BLaER1 (cell line): Measurements from ENCODE around the gene SDSL.

Source experiments
- H3K27ac ChIP-seq: shearing (Covaris generic); formaldehyde crosslinking; 2 replicates; pipeline ENCODE4 v1.8.1; 2022
- H3K27me3 ChIP-seq: shearing (Covaris generic); formaldehyde crosslinking; 2 replicates; pipeline ENCODE4 v1.8.1; 2022
- H3K36me3 ChIP-seq: shearing (Covaris generic); formaldehyde crosslinking; 2 replicates; pipeline ENCODE4 v1.8.1; 2022
- H3K4me1 ChIP-seq: shearing (Covaris generic); formaldehyde crosslinking; 2 replicates; pipeline ENCODE4 v1.8.1; 2022
- H3K4me2 ChIP-seq: shearing (Covaris generic); formaldehyde crosslinking; 2 replicates; pipeline ENCODE4 v1.8.1; 2022
- H3K4me3 ChIP-seq: shearing (Covaris generic); formaldehyde crosslinking; 2 replicates; pipeline ENCODE4 v1.8.1; 2022
- H3K9ac ChIP-seq: shearing (Covaris generic); formaldehyde crosslinking; 2 replicates; pipeline ENCODE4 v1.8.1; 2022
- H3K9me3 ChIP-seq: shearing (Covaris generic); formaldehyde crosslinking; 2 replicates; pipeline ENCODE4 v1.8.1; 2022
- H4K20me1 ChIP-seq: shearing (Covaris generic); formaldehyde crosslinking; 2 replicates; pipeline ENCODE4 v1.8.1; 2022
- Cebpa-rat ChIP-seq: shearing (Covaris generic); IDR thresholded peaks from 2 replicates; pipeline ENCODE4 v1.8.1; 2022

SDSL gene

DNA sequence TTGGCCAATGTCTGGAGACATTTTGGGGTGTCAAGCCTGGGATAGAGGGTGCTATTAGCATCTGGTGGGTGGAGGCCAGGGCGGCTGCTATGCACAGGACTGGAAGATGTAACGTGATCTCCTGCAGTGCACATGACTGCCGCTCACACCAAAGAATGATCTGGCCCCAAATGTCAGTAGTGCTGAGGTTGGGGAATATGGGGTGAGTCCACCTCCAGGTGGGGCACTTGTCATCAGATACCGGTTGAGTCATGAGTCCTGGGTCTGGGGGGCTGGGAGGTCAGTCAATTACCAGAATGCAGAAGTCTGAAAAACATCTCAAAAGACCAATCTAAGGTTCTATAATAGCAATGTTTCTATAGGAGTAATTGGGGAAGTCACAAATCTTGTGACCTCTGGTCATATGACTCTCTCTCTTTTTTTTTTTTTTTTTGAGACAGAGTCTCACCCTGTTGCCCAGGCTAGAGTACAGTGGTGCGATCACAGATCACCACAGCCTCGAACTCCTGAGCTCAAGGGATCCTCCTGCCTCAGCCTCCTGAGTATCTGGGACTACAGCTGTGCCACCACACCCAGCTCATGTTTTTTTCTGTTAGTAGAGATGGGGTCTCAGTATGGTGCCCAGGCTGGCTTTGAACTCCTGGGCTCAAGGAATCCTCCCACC, 6.0 kb upstream of the SDSL start:
- no peaks in the 10 kb centered on the region for H3K9me3 ChIP-seq
- TF ChIP-seq Cebpa-rat: no peak
- H3K27me3 ChIP-seq: no peaks in the 10 kb centered on the region
- H3K4me3 ChIP-seq: no peak overlapping the region
- H3K27ac ChIP-seq: no peak overlapping the region
- peaks cover 6% of the 10 kb centered on the region; the same call in 1 of the 2 replicates for H3K4me1 ChIP-seq
- no peaks in the 10 kb centered on the region for H4K20me1 ChIP-seq
- no peak overlapping the region for H3K4me2 ChIP-seq
- no peak overlapping the region for H3K9ac ChIP-seq
- H3K36me3 ChIP-seq: no peaks in the 10 kb centered on the region

GRCh38 chr12:113418213-113418879, 3.8 kb upstream of the SDSL start:
- H3K4me3 ChIP-seq: no peak overlapping the region
- H3K4me1 ChIP-seq: peaks cover 16% of the 10 kb centered on the region
- no peak overlapping the region for H3K4me2 ChIP-seq
- H4K20me1 ChIP-seq: no peaks in the 10 kb centered on the region
- TF ChIP-seq Cebpa-rat: no peak
- H3K9ac ChIP-seq: no peak overlapping the region
- H3K9me3 ChIP-seq: no peaks in the 10 kb centered on the region
- no peaks in the 10 kb centered on the region for H3K27me3 ChIP-seq
- H3K27ac ChIP-seq: no peak overlapping the region
- H3K36me3 ChIP-seq: no peaks in the 10 kb centered on the region

DNA sequence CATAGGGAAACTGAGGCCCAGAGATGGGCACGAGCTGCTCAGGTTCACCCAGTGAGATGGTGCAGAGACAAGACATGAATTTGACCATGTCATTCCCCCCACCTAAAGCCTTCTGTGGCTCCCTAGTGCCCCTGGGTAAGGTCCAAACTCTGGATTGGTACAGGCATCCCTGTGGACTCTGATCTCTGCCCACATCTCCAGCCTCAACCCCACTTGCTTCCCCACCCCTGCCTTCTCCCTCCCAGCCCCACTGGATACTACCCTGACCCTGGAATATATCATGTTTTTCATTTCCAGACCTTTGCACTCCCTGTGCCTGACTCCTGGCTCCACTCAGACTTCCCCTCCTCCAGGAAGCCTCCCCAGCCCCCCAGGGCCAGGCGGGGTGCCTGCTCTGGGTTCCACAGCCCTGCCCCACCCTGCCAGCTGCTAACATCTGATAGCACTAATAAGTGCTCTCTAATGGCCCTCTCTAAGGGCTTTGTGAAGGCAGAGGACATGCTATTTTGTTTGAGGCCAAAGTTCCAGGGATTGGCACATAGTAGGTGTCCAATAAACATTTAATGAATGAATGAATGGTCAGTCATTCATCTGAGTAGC, 1.1 kb upstream of the SDSL start:
- peaks cover 15% of the 10 kb centered on the region for H3K4me1 ChIP-seq
- H3K9ac ChIP-seq: no peak overlapping the region
- H3K27ac ChIP-seq: no peak overlapping the region
- no peak overlapping the region for H3K4me3 ChIP-seq
- no peaks in the 10 kb centered on the region for H3K9me3 ChIP-seq
- no peaks in the 10 kb centered on the region for H3K36me3 ChIP-seq
- no peaks in the 10 kb centered on the region for H3K27me3 ChIP-seq
- H3K4me2 ChIP-seq: no peak overlapping the region
- H4K20me1 ChIP-seq: no peaks in the 10 kb centered on the region
- no peak for TF ChIP-seq Cebpa-rat

GRCh38 chr12:113422886-113423669, 898 bp downstream of the SDSL start:
- H3K27ac ChIP-seq: no peak overlapping the region
- no peak overlapping the region for H3K9ac ChIP-seq
- peak overlapping the region; percentile 31; the same call in 1 of the 2 replicates for H3K4me2 ChIP-seq

GRCh38 chr12:113424456-113424855, 2.3 kb downstream of the SDSL start:
- Histone ChIP-seq H3K4me3 (no peak overlapping the region), H3K4me1 (peaks cover 21% of the 10 kb centered on the region), H4K20me1 (peaks cover 6% of the 10 kb centered on the region; the same call in 1 of the 2 replicates), H3K27ac (no peak overlapping the region), H3K9me3 (no peaks in the 10 kb centered on the region; the same call in 1 of the 2 replicates), H3K4me2 (no peak overlapping the region), H3K27me3 (peaks cover 19% of the 10 kb centered on the region), H3K36me3 (no peaks in the 10 kb centered on the region), H3K9ac (no peak overlapping the region)
- no peak for TF ChIP-seq Cebpa-rat

More at GRCh38 chr12:113422886-113423669, 898 bp downstream of the SDSL start:
- Histone ChIP-seq H3K27me3 (peaks cover 16% of the 10 kb centered on the region), H3K36me3 (no peaks in the 10 kb centered on the region), H4K20me1 (peaks cover 6% of the 10 kb centered on the region; the same call in 1 of the 2 replicates), H3K9me3 (no peaks in the 10 kb centered on the region), H3K4me1 (peaks cover 21% of the 10 kb centered on the region), H3K4me3 (no peak overlapping the region)
- TF ChIP-seq Cebpa-rat: no peak

GRCh38 chr12:113424915-113425823, 3.0 kb downstream of the SDSL start:
- no peaks in the 10 kb centered on the region for H3K36me3 ChIP-seq
- no peaks in the 10 kb centered on the region; the same call in 1 of the 2 replicates for H3K9me3 ChIP-seq
- no peak for TF ChIP-seq Cebpa-rat
- no peak overlapping the region for H3K27ac ChIP-seq
- H4K20me1 ChIP-seq: peaks cover 6% of the 10 kb centered on the region; the same call in 1 of the 2 replicates
- no peak overlapping the region for H3K4me3 ChIP-seq
- H3K27me3 ChIP-seq: peaks cover 19% of the 10 kb centered on the region
- H3K4me1 ChIP-seq: peaks cover 21% of the 10 kb centered on the region
- no peak overlapping the region for H3K4me2 ChIP-seq
- no peak overlapping the region for H3K9ac ChIP-seq

- Histone ChIP-seq H3K27me3 (peaks cover 19% of the 10 kb centered on the region), H3K4me3 (no peak overlapping the region), H4K20me1 (peaks cover 6% of the 10 kb centered on the region; the same call in 1 of the 2 replicates), H3K36me3 (no peaks in the 10 kb centered on the region), H3K4me1 (peaks cover 21% of the 10 kb centered on the region), H3K9ac (no peak overlapping the region), H3K27ac (no peak overlapping the region), H3K4me2 (peak overlapping the region; percentile 29; the same call in 1 of the 2 replicates), H3K9me3 (no peaks in the 10 kb centered on the region; the same call in 1 of the 2 replicates)
- TF ChIP-seq Cebpa-rat: no peak
These were observed 3.8 kb downstream of the SDSL start for GRCh38 chr12:113425960-113426453.

GRCh38 chr12:113427882-113428281, 5.7 kb downstream of the SDSL start:
- Histone ChIP-seq H3K4me3 (no peak overlapping the region), H3K36me3 (no peaks in the 10 kb centered on the region)

More at GRCh38 chr12:113427882-113428281, 5.7 kb downstream of the SDSL start:
- no peak overlapping the region for H3K9ac ChIP-seq
- H3K4me1 ChIP-seq: peaks cover 9% of the 10 kb centered on the region; the same call in 1 of the 2 replicates
- H3K4me2 ChIP-seq: no peak overlapping the region
- TF ChIP-seq Cebpa-rat: no peak
- H3K27me3 ChIP-seq: peaks cover 19% of the 10 kb centered on the region
- H3K9me3 ChIP-seq: no peaks in the 10 kb centered on the region; the same call in 1 of the 2 replicates
- H3K27ac ChIP-seq: no peak overlapping the region
- peaks cover 6% of the 10 kb centered on the region; the same call in 1 of the 2 replicates for H4K20me1 ChIP-seq
